COLO668 (cell line): ENCODE data around the gene HILPDA.

Experiments
- DNase-seq: peaks from one replicate; lab custom pipeline; 2025; ENCODE audit not compliant: unreplicated experiment; lab: John Stamatoyannopoulos, UW

The HILPDA gene, protein sequence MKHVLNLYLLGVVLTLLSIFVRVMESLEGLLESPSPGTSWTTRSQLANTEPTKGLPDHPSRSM

DNA sequence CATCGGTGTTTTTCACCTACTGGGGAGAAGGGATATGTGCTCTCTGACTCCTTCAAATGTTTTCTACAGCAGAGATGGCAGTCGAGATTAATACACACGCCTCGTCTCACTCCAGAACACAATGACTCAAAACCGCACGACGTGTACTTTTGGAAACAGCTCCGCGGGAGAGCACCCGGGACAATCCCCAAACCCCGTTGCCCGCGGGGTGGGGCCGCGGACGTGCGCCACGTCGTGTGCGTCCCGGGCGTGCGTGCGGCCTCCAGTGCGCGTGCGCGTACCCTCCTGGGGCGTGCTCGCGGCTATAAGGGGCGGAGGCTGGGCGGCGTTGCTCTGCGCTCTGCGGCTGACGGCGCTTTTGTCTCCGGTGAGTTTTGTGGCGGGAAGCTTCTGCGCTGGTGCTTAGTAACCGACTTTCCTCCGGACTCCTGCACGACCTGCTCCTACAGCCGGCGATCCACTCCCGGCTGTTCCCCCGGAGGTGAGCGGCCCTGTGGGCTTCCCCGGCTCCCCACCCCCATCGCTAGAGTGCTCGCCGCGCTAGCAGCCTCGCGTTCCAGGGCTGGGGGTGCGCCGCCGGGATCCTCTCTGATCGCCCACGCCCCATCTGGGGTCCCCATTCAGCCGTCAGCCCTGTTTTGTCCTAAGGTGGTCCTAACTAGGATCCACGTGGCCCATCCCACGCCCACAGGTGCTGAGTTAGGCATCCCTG lies at the start of gene HILPDA:
Gene HILPDA (plus strand): TSS at position 336 of the 712 bp plus-strand sequence. CDS start 1,391 bp downstream, outside the sequence.
- peak; percentile 97 for DNase-seq

DNA sequence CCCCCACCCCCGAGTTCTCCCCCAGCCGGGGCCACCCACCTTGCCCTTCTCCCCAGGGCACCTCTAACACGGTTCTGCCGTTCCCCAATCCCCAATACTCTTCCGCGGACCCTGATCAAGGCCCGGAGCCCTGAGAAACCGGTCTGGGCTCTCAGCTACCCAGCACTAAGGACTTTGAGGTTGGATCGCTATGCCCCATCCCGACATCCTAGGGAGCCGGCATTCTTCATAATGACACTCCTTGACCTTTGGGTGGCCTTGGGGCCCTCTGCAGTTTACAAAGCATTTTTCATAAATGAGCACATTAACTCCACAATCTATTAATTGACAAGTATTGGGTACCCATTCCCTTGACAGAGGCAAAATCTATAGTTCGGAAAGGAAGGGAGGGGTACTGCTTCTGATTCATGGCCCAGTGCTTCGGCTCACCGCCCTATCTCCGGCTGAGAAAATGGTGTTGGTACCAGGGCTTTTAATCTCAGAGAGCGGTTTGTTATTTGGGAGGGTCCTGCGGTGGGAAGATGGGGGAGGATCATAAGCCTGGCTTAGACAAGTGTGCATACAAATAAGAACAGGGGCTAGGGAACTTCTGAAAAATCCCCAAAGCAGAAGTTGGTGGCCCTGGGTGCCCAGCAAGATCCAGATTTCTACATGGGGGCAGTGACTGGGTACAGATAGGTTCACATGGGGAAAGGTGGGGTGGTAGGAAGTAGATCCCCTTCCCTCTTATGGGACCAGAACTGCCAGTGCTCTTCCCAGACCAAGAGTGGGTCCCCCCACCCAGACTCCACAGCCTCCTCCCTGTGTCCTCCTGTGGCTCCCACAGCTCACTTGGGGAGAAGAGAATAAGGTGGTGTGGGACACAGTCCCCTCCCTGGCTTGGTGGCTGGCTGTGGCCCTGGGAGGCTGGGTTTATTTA lies 49.1 kb upstream of the HILPDA start:
- DNase-seq, result no peak

DNA sequence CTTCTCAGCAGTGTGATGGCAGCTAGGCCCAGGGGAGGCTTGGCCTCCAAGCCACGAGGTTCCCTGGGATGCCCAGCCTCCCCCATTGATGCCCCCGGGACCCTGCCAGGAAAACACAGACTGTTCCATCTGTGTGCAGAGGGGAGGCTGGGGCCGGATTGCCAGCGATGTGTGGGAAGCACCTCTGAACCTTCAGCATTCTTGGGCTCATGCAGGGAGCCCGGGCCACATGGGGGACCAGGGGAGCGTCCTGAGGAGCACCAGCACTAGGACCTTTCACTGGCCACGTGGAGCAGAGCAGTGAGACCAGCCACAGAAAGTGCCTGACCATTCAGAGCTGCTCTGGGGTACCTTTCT lies 48.5 kb upstream of the HILPDA start:
- no peak for DNase-seq

DNA sequence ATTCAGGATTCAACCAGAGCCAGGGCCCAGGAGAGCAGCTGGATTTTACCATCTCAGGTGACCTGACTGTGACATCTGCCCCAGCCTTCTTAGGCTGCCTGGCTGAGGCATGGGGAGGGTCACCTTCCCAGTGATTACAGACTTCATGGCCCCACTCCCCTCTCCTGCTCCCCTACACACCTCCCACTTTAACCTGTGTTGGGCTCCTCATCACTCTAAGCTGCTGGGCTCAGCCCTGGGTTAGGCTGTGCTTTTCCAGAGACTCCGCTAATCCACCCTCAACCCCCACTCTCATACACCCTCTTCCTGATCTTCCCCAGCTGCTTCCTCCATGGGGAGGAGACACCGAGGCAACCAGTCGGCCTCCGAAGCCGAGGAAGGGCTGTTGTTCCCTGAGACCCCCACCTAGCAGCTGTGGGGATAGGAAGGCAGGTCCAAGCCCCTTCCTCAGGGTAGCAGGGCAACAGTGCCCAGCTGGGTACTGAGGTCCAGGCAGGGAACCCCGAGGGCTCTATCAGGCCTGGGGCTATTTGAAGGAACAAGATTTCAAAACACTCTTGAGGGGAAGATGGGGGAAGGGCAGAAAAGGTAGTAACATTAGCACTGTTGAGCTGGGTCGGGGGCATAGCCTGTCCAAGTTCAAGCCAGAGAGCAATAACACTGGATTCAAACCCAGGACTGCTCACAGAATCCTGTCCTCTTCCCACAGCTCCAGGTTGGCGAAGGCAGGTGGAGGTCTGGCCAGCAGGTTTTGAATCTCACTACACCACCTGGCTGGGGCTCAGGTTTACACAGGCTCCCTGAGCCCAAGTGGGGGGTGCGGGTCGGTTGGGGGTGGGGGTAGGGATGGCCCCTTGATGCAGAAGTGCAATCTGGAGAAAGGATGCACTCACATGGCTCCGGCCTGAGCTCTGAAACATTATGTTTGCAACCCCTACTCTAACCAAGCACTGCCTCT lies 47.6 kb upstream of the HILPDA start:
- peak; percentile 50 for DNase-seq

DNA sequence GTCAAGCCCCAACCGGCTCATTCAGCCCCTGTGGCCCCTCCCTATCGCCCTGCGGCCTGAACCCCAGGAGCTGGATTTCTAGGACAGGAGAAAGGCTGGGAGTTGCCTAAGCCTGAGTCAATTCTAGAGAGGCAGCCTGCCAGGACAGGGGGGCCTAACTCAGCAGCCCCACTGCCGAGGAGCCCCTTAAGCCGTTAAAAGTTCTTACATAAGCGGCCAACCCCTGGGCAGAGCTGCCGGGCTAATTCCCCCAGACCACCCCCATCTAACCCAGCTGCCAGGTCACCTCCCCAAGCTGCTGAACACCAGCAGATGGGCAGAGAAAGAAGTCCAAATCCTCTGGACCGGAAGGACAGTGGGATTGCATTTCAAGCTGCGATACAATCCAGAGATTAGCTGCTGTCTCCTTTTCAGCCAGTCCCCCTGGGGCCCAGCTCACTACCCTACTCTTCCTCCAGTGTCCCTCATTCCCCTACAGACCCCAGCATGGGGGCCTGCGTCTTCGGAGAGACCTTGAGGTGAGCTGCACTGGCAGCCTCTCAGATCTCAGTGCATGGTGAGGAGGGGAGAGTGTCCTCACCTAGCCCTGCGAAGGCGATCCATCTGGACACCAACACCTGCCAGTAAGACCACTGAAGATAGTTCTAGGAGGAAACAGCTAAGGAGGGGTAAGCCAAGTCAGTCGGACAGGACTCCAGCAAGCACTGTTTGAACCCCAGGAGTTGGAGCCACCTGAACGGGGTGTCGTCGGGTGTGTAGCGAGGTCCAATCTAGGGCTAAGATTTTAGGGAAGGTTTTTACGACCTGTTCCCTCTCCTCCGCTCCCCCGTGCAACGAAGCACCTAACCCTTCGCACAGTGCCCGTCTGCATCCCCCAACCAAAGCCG lies 46.7 kb upstream of the HILPDA start:
- peak; percentile 50 for DNase-seq

- peak; percentile 87 for DNase-seq
Observed at GRCh38 chr7:128409596-128410450, 45.9 kb upstream of the HILPDA start, which contains the start of gene IMPDH1. Gene IMPDH1, minus strand, starts transcription at chr7:128409982. Its CDS starts 81 bp downstream, at chr7:128409901.

DNA sequence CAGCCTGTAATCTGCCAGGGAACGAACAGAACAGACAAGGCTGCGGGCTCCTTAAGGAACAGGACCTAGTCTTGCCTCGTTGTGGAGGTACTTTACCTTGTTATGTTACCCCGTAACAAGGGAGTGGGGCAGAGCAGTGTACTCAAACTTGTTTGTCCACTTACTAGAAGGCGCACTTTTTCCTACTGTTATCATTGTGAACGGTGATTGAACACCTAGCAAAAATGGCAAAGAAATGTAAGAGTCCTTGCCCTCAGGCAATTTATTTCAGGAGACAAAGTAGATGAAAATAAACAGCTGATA lies 45.3 kb upstream of the HILPDA start:
- no peak for DNase-seq

GRCh38 chr7:128415217-128415785 lies 40.4 kb upstream of the HILPDA start:
- no peak for DNase-seq

GRCh38 chr7:128417071-128417470 lies 38.6 kb upstream of the HILPDA start:
- no peak for DNase-seq

GRCh38 chr7:128419257-128419656 lies 36.4 kb upstream of the HILPDA start:
- DNase-seq, result no peak

DNA sequence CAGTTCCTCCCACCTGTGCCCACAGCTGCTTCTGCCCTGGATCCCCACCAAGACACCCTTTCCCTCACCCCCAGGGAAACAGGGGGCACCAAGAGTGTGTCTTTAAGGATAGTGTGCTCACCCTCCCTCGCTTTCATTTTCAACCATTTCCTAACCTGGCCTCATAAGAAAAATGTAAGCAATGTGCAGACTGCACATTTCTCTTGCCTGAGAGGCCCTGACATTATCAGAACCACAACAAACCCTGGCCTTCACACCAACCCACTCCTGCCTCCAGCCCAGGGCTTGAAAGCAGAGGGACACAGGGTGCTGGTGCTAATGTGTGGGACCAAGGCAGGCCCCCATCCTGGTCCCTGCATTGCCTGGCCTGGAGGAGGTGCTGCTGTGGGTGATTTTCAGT lies 34.9 kb upstream of the HILPDA start:
- DNase-seq, result no peak

DNA sequence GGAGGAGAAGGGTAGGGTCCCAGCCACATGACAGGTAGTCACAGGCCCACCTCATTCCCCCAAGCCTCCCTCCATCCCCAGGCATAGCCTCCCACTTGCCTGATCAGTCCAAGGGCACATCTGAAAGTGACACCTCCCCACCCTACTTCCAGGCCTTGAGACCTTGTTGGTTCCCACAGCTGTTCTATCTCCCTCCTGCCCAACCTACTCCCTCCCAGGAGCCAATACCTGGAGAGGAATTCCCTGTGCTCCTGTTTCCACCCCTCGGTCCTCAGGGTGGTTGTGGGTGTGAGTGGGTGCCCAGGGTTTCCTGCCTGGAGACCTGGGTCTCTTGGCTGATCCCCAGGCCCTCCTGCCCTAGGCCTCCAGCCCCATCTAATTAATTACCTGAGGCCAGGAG lies 34.3 kb upstream of the HILPDA start:
- DNase-seq, result no peak

GRCh38 chr7:128422037-128422436 lies 33.6 kb upstream of the HILPDA start:
- DNase-seq, result no peak

DNA sequence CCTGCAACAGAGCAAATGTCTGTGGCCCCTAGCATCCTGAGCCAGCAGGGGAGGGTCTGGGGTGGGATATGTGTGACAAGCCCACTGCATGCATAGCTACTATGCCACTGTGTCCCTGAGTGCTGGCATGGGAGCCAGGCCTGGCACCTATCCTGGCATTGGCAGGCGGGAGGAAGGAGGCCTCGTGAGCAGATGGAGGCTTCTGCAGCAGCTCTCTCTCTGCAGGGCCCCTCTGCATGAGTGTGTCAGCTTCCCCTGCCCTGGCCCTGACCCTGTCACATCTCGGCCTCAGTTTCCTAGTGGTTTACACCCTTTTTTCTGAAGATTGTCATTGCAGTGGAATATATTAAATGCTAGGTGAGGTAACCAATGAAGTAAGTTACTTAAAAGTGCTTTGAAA lies 32.8 kb upstream of the HILPDA start:
- DNase-seq, result no peak

DNA sequence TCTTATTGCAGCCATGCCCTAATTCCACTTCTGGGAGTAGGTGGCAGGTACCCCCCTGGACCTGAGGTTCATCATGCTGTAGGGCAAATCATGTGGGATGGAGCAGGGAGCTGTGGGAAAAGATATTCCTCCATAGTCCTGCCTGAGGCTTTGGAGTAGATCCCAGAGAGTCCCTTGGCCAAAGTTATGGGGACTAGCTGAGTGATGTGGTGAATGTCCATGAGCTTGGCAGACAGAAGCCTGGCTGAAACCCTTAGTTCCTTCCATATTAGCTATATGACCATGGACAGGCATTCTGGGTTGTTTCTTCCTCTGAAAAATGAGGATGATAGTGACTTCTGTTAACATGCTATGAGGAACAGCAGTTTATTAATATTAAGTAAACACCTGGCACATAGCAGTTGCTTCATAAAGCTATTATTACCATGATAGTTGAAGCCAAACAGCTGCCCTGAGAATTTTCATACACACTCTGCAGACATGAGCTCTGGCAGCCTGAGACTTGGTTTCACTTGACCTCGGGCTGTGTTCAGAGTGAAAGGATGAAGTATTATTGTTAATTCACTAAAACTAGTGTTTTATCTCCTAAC lies 30.9 kb upstream of the HILPDA start:
- no peak for DNase-seq

DNA sequence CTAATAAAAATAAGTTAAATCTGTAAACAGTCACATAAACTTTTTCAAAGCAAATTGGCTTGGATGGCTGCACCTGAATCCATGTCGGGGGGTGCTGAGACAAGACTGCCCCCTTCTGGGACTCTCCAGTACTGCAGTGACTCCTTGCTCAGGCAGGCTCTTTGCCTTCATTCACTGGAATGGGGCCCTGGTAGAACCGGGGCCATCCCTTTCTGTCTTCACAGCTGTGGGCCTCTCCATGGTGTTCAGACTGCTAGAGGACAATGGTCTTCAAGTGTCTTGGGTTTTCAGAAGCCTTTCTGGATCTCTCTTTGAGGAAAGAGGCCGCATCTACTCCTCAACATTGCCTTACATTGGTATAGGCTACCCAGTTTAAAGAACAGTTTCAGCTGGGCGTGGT lies 29.8 kb upstream of the HILPDA start:
- DNase-seq, result peak; percentile 61

DNA sequence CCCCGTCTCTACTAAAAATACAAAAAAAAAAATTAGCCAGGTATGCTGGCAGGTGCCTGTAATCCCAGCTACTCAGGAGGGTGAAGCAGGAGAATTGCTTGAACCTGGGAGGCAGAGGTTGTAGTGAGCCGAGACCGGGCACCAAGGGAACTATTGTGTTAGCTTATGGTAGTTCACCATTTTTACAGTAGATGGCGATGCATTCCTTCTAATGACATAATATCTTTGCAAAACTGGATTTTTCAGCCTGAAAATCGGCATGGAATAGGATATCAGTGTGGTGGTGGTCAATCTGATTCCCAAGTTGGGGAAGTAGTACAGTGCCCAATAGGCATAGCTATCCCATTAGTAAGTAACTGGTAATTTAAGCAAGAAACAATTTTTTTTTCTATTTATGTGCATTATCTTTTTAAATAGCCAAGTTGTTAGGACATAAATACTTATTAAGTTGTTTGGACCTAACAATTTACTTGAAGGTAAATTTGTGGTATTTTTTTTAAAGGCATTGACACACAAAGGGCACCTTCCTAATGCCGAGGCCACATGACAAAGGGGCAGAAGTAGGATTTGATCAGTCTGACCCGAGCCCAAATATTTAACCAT lies 28.3 kb upstream of the HILPDA start:
- peak; percentile 18 for DNase-seq

DNA sequence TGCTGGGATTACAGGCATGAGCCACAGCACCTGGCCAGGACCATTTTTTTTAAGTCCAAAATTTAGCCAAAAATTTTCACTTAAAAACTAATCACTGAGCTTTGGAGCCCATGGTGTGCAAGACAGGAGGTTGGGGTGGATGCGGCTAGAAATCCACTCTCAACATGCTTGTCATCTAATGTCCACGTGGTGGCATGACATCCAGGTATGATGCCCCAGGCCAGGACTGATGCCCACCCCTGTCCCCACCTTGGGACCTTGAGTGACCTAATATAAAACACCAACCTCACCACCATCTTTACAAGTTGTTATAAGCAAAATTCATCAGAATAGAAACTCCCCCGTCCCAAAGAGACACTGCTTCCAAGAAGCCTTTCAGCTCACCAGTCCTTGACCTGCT lies 25.5 kb upstream of the HILPDA start:
- DNase-seq, result no peak
